GM10248 (cell line): ENCODE results near the gene UCN2.
"Not testable (repeated sequence)": the region's sequence is repeated elsewhere in the genome, so short reads cannot be mapped to it uniquely, and the experiment has no call there.

Source experiments
- CTCF ChIA-PET: fragments of 300-600 bp; sonication (Branson Sonifier 250); formaldehyde crosslinking; extraction: SDS; loops from one replicate; lab custom pipeline; 2021; ENCODE audit warnings: antibody characterized with exemption; lab: Yijun Ruan, JAX
- POLR2A ChIA-PET: fragments of 350-650 bp; sonication (Branson Sonifier 250); formaldehyde crosslinking; extraction: SDS; loops from one replicate; lab custom pipeline; 2020; ENCODE audit warnings: antibody characterized with exemption; lab: Yijun Ruan, JAX
- DNase-seq: peaks from one replicate; pipeline ENCODE4 v3.0.0; 2012; ENCODE audit errors: extremely low spot score
- CTCF ChIP-seq: IDR thresholded peaks from 2 replicates; pipeline ENCODE4 v1.5.1; 2012; ENCODE audit warnings: mild to moderate bottlenecking, low read depth; ENCODE audit errors: extremely low read depth, missing control alignments, control extremely low read depth

UCN2 gene

DNA sequence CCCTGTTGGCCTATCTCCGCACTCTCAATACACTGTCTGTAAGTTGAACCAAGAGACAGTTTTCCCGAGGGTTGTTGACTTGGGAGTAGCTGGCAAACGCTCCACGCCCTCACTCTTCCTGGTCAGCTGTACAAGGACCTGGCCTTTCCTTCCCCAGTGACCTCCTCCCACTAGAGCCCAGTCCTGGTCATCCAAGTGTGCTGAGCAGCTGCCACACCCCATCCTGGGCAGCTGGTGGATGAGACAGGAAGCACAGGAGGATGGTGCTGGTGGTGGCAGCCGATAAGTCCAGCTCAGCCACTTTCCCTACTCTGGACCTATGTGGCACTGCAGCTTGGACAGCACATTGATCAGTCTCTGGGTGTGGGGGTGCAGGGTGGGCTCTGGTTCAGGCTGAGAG, 26.8 kb downstream of the UCN2 start:
- TF ChIP-seq CTCF, result no peak
- ChIA-PET POLR2A (no interaction called here), CTCF (interaction anchor here (0.5 to 1.8 kb wide), 5 partner anchors 13 to 136 kb away, joined by 3 to 7 read pairs (median 3); no protein-coding TSS in a partner anchor)
- no peak for DNase-seq

DNA sequence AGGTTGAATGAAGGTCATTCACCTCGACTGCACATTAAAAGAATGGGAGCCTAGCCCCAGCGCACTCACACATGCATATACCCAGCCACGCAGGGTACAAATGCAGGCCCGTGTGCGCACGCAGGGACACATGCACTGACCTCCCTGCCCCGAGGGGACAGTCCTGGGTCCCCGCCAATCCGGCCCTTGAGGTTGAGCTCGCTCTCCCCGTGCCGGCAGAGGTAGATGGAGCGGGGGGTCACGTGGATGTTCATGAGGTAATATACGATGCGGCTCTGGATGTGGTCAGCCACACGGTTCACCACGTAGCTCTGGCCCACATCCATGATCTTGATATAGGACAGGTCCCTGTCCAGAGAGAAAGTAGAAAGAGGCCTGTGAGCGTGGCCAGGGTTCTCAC, 27.5 kb downstream of the UCN2 start:
- POLR2A ChIA-PET, result interaction anchor here (0.5 kb wide), 1 partner anchor 27 kb away, joined by 4 read pairs; no protein-coding TSS in a partner anchor
- CTCF ChIA-PET, result interaction anchor here (0.5 to 1.8 kb wide), 5 partner anchors 13 to 101 kb away, joined by 3 to 7 read pairs (median 3); no protein-coding TSS in a partner anchor
- DNase-seq, result no peak
- TF ChIP-seq CTCF, result no peak

GRCh38 chr3:48535578-48535977, 28.0 kb downstream of the UCN2 start:
- CTCF ChIA-PET, result interaction anchor here (1.1 to 1.3 kb wide), 2 partner anchors 14 to 22 kb away, joined by 3 to 5 read pairs; no protein-coding TSS in a partner anchor
- no peak for TF ChIP-seq CTCF
- DNase-seq, result no peak
- POLR2A ChIA-PET, result interaction anchor here (0.5 kb wide), 1 partner anchor 27 kb away, joined by 4 read pairs; no protein-coding TSS in a partner anchor

- no peak for DNase-seq
- no peak for TF ChIP-seq CTCF
- POLR2A ChIA-PET, result no interaction called here
- CTCF ChIA-PET, result interaction anchor here (1.0 to 1.4 kb wide), 4 partner anchors 9 to 132 kb away, joined by 3 to 6 read pairs (median 4); no protein-coding TSS in a partner anchor
Observed at GRCh38 chr3:48532977-48533337, 30.6 kb downstream of the UCN2 start.

- ChIA-PET CTCF (interaction anchor here (0.9 to 1.9 kb wide), 5 partner anchors 8 to 132 kb away, joined by 3 to 9 read pairs (median 3); no protein-coding TSS in a partner anchor), POLR2A (no interaction called here)
- no peak for DNase-seq
- no peak for TF ChIP-seq CTCF
Observed at GRCh38 chr3:48532271-48532976, 31.2 kb downstream of the UCN2 start.

DNA sequence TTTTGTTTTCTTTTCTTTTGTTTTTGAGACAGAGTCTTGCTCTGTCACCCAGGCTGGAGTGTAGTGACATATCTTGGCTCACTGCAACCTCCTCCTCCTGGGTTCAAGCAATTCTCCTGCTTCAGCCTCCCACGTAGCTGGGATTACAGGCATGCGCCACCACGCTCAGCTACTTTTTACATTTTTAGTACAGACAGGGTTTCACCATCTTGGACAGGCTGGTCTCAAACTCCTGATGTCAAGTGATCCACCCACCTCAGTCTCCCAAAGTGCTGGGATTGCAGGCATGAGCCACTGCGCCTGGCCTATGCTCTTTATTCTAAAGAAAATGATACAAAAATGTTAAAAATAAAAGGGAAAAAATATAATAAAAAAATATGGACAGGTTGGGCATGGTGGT, 32.9 kb downstream of the UCN2 start:
- DNase-seq, POLR2A ChIA-PET: not testable (repeated sequence)
- CTCF ChIA-PET, result interaction anchor here (1.1 to 3.2 kb wide), 7 partner anchors 10 to 130 kb away, joined by 3 to 13 read pairs (median 6); partner anchors contain the start of gene SLC26A6

GRCh38 chr3:48528754-48529153, 34.8 kb downstream of the UCN2 start:
- ChIA-PET POLR2A (no interaction called here), CTCF (interaction anchor here (0.7 to 3.2 kb wide), 3 partner anchors 19 to 93 kb away, joined by 3 to 13 read pairs (median 8); no protein-coding TSS in a partner anchor)
- no peak for TF ChIP-seq CTCF
- no peak for DNase-seq
